Ramos (cell line): ENCODE measurements around the gene RTN4.
"Not testable (repeated sequence)": the region's sequence is repeated elsewhere in the genome, so short reads cannot be mapped to it uniquely, and the experiment has no call there.

Experiments used
- in situ Hi-C: fragments of 300-500 bp; cut with MboI; formaldehyde crosslinking; loops from one replicate; pipeline ENCODE4 v1.14.3; 2022; ENCODE audit warnings: low sequenced_read_pairs; ENCODE audit not compliant: unreplicated experiment

Gene RTN4

GRCh38 chr2:55076019-55076418, 25.8 kb upstream of the RTN4 start:
- in situ Hi-C loops = not testable (repeated sequence)

GRCh38 chr2:55073000-55073983, 23.0 kb upstream of the RTN4 start:
- in situ Hi-C loops = no loop called here

GRCh38 chr2:55063713-55064323, 13.6 kb upstream of the RTN4 start:
- in situ Hi-C loops = no loop called here

- in situ Hi-C loops = no loop called here
Observed at GRCh38 chr2:55063226-55063625, 13.0 kb upstream of the RTN4 start.

- in situ Hi-C loops = no loop called here
Observed at GRCh38 chr2:55062754-55063153, 12.5 kb upstream of the RTN4 start.

- in situ Hi-C loops = no loop called here
Observed at GRCh38 chr2:55061523-55062344, 11.5 kb upstream of the RTN4 start.

GRCh38 chr2:55059793-55060192, 9.5 kb upstream of the RTN4 start:
- in situ Hi-C loops = no loop called here

GRCh38 chr2:55057474-55057873, 7.2 kb upstream of the RTN4 start:
- in situ Hi-C loops = no loop called here

- in situ Hi-C loops = no loop called here
Observed at GRCh38 chr2:55056024-55056521, 5.8 kb upstream of the RTN4 start.

GRCh38 chr2:55054106-55054875, 4.0 kb upstream of the RTN4 start:
- in situ Hi-C loops = no loop called here

- in situ Hi-C loops = not testable (repeated sequence)
Observed at GRCh38 chr2:55053225-55053624, 3.0 kb upstream of the RTN4 start.

- in situ Hi-C loops = no loop called here
Observed at GRCh38 chr2:55052129-55053061, 2.1 kb upstream of the RTN4 start.

- in situ Hi-C loops = no loop called here
Observed at GRCh38 chr2:55051026-55051866, 995 bp upstream of the RTN4 start.

- in situ Hi-C loops = no loop called here
Observed at GRCh38 chr2:55049821-55050099, 491 bp downstream of the RTN4 start.

- in situ Hi-C loops = no loop called here
Observed at GRCh38 chr2:55049043-55049820, 1.0 kb downstream of the RTN4 start.

GRCh38 chr2:55048508-55049042, 1.7 kb downstream of the RTN4 start:
- in situ Hi-C loops = no loop called here

GRCh38 chr2:55047677-55048299, 2.5 kb downstream of the RTN4 start:
- in situ Hi-C loops = no loop called here
